H1 (cell line): Measurements from ENCODE around the gene OR2V2.

ENCODE experiments used
- CHD2 ChIP-seq: IDR thresholded peaks from 2 replicates; pipeline ENCODE4 v1.6.1; 2012; ENCODE audit warnings: low read length, improper control_type of control experiment
- POLR2A ChIP-seq, 2 experiments: IDR thresholded peaks; 1 replicate in 1 of 2; 2 replicates in 1 of 2; pipeline ENCODE4 v1.6.1; 2011; ENCODE audit warnings: low read depth in 2 of 2, low read length in 2 of 2, mild to moderate bottlenecking in 2 of 2; ENCODE audit errors: control extremely low read depth in 1 of 2
- RAD21 ChIP-seq, 2 experiments: IDR thresholded peaks in 1 of 2; conservative IDR thresholded peaks in 1 of 2; 2 replicates each; pipeline ENCODE4 v1.6.1; 2011; ENCODE audit warnings: low read depth in 2 of 2, low read length in 2 of 2, improper control_type of control experiment in 1 of 2, inconsistent platforms in 1 of 2, mild to moderate bottlenecking in 1 of 2, moderate library complexity in 1 of 2

DNA sequence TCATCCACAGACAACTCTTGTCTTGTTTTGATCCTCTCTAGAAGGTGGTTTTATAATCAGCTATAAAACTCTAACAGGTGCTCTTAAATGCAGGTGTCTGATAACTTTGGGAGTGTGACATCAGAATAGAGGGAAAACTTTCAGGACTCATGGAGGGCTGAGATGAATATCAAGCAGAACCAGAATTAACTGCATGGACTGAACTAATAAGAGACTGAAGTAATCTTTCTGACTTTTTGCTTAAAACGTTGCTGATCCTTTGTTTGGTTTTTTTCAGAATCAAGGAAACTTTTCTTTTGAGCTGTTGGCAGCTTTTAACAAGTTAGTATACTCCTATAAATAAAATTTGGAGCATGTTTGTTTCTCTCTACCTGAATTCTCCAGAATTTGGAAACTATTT lies 2.3 kb upstream of the OR2V2 start:
- TF ChIP-seq POLR2A (IDR thresholded peaks at IDR 0.05; ENCODE audit: control extremely low read depth in 1 of 2, low read depth in 2 of 2, low read length in 2 of 2) (no peak), RAD21 (IDR thresholded peaks at IDR 0.05 in 1 of 2, conservative IDR thresholded peaks at IDR 0.05 in 1 of 2; ENCODE audit: low read depth in 2 of 2, low read length in 2 of 2) (no peak), CHD2 (no peak)
